MM.1S (cell line): ENCODE results near the gene ADAMTS7.

ENCODE experiments used
- EZH2 ChIP-seq: fragments of 300-600 bp; sonication (generic); optimal IDR thresholded peaks from 2 replicates; pipeline ENCODE3; 2017; ENCODE audit warnings: low read depth, mild to moderate bottlenecking, antibody characterized with exemption, low read length, mixed read lengths
- EZH2phosphoT487 ChIP-seq: fragments of 300-600 bp; sonication (generic); IDR thresholded peaks from 2 replicates; pipeline ENCODE4 v1.6.1; 2018; ENCODE audit warnings: antibody characterized with exemption, low read length
- TF ChIP-seq, protein P1 (sequence below): fragments of 300-600 bp; sonication (generic); IDR thresholded peaks from 2 replicates; pipeline ENCODE4 v1.5.1; 2016; ENCODE audit warnings: antibody characterized with exemption, low read length, mixed read lengths

DNA sequence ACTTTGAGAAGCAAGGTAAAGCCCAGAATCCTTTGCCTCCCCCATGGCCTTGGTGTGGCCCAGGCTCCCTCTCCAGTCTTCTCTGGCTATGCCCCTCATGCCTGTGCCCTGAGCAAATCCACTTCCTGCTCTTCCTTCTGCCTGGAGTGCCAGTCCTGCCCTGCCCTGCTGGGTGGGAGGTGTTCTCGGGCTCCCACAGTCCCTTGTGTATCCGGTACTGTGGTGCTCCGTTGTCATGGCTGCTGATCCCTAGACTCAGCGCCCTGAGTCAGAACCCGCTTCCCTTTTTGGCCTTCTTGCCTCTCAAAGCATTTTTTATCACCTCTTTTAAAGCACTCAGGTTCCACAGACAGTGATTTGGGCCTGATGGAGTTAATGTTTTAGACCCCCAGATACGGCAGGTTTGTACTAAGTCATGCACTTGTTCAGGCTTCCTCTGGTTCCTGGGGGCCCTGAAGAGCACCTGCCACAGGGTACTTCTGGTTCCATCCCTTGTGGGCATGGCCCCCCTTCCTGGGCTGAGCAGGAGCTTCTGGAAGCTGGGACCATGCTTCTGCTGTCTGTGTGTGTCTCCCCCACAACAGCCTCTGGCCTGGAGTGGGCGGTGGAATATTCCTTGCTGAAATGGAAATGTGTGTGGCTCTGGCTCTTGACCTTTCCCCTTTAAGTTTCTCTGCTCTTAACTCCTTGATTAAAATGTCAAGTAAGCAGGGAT, 29.6 kb upstream of the ADAMTS7 start:
- TF ChIP-seq EZH2phosphoT487 (no peak), EZH2 (no peak)
- TF ChIP-seq, protein P1, sequence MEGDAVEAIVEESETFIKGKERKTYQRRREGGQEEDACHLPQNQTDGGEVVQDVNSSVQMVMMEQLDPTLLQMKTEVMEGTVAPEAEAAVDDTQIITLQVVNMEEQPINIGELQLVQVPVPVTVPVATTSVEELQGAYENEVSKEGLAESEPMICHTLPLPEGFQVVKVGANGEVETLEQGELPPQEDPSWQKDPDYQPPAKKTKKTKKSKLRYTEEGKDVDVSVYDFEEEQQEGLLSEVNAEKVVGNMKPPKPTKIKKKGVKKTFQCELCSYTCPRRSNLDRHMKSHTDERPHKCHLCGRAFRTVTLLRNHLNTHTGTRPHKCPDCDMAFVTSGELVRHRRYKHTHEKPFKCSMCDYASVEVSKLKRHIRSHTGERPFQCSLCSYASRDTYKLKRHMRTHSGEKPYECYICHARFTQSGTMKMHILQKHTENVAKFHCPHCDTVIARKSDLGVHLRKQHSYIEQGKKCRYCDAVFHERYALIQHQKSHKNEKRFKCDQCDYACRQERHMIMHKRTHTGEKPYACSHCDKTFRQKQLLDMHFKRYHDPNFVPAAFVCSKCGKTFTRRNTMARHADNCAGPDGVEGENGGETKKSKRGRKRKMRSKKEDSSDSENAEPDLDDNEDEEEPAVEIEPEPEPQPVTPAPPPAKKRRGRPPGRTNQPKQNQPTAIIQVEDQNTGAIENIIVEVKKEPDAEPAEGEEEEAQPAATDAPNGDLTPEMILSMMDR, result no peak
